Naive B cell (primary cell): Measurements from ENCODE around the gene DGKQ. TPM values are rescaled to one million over a fixed set of nuclear protein-coding genes. Genes with fewer than 3 reads are reported as not detected.
A peak's percentile ranks its signal among the peaks of the same experiment; 100 is the strongest.

Experiments used
- ATAC-seq, 2 donors: fragments of 150-1000 bp; cut with Tn5 transposase; 2 replicates each; pipeline ENCODE4 v1.10.0; 2021; ENCODE audit warnings: low read depth in 2 of 2, mild to moderate bottlenecking in 2 of 2, moderate library complexity in 2 of 2
- DNase-seq: peaks from one replicate; pipeline ENCODE4 v3.0.0; 2022
- H3K27ac Mint-ChIP-seq, 6 donors: one replicate each; pipeline ENCODE4 v1.8.0; 2020 to 2022; ENCODE audit warnings: mild to moderate bottlenecking in 6 of 6, mixed read lengths in 6 of 6, moderate library complexity in 5 of 6, inconsistent platforms in 2 of 6
- H3K27me3 Mint-ChIP-seq, 3 donors: one replicate each; pipeline ENCODE4 v1.8.0; 2021 to 2022; ENCODE audit warnings: mixed read lengths in 3 of 3, mild to moderate bottlenecking in 1 of 3
- H3K36me3 Mint-ChIP-seq, 2 donors: one replicate each; pipeline ENCODE4 v1.8.0; 2020 to 2022; ENCODE audit warnings: mixed read lengths in 2 of 2, inconsistent platforms in 1 of 2, mild to moderate bottlenecking in 1 of 2
- H3K4me1 Mint-ChIP-seq, 3 donors: one replicate each; pipeline ENCODE4 v1.8.0; 2020 to 2022; ENCODE audit warnings: mixed read lengths in 3 of 3, inconsistent platforms in 1 of 3, mild to moderate bottlenecking in 1 of 3, moderate library complexity in 1 of 3
- H3K4me3 Mint-ChIP-seq, 8 donors: one replicate each; pipeline ENCODE4 v1.8.0; 2020 to 2022; ENCODE audit warnings: mild to moderate bottlenecking in 8 of 8, mixed read lengths in 8 of 8, moderate library complexity in 8 of 8, inconsistent platforms in 2 of 8
- H3K9me3 Mint-ChIP-seq, 7 donors: one replicate each; pipeline ENCODE4 v1.8.0; 2020 to 2022; ENCODE audit warnings: mixed read lengths in 7 of 7, mild to moderate bottlenecking in 5 of 7, inconsistent platforms in 2 of 7, moderate library complexity in 1 of 7
- polyA plus RNA-seq, 6 donors: library from polyadenylated mRNA; unstranded; fragments of 300-500 nt; fragmentation: Illumina TruSeq; gene quantifications; one replicate each; pipeline ENCODE4 v1.2.3, GENCODE V29; 2021; ENCODE audit warnings: low read depth in 6 of 6

Gene DGKQ
- polyA plus RNA-seq, 6 donors from 2014 or later: 1.6 to 11.9 (median 4.1) TPM

DNA sequence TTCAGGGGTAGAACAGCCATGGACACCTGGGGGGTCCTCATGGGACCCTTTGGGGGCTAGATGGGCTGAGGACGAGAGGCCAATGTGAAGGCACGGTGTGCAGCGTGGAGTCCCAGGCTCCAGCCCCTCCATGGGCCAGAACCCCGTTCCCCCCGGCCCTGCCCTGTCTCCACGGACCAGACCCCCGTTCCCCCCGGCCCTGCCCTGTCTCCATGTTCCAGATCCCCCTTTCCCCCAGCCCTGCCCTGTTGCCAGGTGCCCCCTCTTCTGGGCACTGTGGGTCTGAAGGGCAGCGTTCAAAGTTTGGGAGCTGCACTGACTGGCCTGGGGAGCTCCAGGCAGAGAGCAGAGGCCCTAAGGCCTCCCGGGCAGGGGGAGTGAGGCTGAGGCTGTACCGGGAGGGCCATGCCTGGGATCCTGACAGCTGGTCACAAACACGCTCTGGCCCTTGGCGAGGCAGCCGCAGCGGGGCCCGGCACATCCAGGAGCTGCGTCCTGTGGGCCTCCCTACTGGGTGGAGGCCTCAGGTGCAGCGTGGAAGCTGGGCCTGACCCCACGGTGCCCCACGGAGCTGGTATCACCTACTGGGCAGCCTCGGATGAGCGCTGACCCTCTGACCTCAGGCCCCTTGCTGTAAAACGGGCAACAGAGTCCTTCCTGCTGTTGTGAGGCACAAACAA is 8.9 kb downstream of the DGKQ start:
- no peaks in the 10 kb centered on the region for H3K27me3 Mint-ChIP-seq
- no peaks in the 10 kb centered on the region for H3K36me3 Mint-ChIP-seq
- no peak for ATAC-seq
- H3K4me3 Mint-ChIP-seq: no peak overlapping the region
- H3K4me1 Mint-ChIP-seq: no peaks in the 10 kb centered on the region
- no peak overlapping the region for H3K27ac Mint-ChIP-seq
- no peaks in the 10 kb centered on the region for H3K9me3 Mint-ChIP-seq
- no peak for DNase-seq

DNA sequence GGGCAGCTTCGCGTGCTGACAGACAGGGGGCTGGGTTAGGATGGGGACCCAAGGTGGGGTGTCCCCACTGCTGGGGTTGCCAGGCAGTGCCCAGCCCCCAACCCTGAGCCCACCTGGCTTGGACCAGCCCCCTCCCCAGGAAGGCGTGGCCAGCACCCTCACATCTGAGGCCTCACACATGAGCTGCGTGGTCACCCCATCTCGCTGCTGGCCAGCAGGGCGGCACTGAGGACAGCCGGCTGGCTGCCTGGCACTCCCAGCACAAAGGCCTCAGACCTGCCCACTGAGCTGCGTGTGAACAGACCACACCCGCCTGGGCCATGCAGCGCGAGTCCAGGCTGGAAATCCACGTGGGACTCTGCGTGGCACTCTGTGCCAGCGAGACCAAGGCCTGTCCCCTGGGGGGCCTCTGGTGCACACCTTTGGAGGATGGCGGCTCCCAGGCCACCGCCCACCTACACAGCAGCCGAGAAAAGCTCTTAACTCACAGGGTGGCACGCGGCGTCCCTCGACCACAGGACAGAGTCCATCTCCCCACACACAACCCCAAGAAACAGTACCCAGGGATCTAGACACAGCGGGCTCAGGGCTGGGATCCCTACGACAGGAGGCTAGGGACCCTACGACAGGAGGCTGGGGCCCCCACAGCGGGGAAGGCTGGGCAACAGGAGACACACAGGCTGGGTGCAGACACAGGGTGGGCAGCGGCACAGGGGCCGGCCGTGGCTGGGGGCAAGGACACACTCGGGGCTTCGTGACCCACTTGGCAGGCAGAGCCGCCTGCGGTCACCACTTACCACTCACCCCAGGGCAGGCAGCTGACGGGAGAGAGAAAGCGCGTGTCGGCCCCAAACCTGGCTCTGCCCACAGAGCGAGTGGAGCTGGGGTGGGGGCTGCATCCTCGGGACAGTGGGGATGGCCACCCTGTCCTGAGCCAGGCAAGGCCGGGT is 9.8 kb downstream of the DGKQ start:
- no peaks in the 10 kb centered on the region for H3K4me1 Mint-ChIP-seq
- no peaks in the 10 kb centered on the region for H3K9me3 Mint-ChIP-seq
- H3K27me3 Mint-ChIP-seq: no peaks in the 10 kb centered on the region
- ATAC-seq: no peak
- H3K4me3 Mint-ChIP-seq: no peak overlapping the region
- no peaks in the 10 kb centered on the region for H3K36me3 Mint-ChIP-seq
- DNase-seq: no peak
- no peak overlapping the region for H3K27ac Mint-ChIP-seq

DNA sequence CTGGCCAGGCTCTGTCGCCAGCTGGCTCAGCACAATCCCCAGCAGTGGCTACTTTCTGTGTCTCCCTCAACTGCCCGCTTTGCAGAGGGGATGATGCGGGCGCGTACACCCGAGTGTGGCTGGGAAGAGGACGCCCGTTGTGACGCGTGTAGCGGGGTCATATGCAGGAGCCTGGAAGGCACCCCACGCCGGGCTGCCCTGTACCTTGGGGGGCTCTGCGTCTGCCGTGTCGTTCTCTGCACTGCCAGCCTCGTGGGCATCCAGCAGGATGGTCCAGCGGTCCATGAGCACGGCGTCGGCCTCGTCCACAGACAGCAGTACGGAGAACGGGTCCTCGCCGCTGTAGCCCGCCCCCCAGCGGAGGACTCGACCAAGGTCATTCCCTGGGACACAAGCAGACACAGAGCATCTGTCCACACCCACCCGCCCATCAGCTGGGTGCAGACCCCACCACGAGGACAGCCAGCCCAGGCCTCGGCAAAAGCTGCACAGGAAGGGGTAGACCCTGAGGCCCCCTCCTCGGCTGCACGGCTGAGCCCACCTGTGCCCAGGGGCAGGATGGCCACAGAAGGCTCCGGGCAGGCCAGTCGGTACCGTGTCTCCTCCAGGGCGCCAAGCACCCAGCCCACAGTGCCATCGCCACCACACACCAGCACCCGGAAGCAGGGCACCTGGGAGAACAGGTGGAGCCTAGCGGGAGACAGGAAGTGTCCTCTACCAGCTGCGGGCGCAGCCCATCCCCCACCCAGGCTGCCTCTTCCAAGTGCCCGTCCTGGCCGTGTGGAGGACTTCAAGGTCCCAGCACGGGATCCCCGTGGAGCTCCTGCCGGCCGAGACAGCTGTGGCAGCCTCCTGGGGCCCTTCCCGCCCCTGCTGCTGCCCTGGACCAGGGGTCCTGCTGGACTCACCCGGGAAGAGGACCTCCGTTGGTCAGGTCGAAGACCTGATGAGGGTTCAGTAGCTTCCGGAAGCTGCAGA is 10.8 kb downstream of the DGKQ start:
- Mint-ChIP-seq H3K27ac (no peak overlapping the region), H3K4me3 (no peak overlapping the region), H3K9me3 (no peaks in the 10 kb centered on the region), H3K36me3 (no peaks in the 10 kb centered on the region), H3K4me1 (no peaks in the 10 kb centered on the region), H3K27me3 (no peaks in the 10 kb centered on the region)
- ATAC-seq (no peak), DNase-seq (no peak)

DNA sequence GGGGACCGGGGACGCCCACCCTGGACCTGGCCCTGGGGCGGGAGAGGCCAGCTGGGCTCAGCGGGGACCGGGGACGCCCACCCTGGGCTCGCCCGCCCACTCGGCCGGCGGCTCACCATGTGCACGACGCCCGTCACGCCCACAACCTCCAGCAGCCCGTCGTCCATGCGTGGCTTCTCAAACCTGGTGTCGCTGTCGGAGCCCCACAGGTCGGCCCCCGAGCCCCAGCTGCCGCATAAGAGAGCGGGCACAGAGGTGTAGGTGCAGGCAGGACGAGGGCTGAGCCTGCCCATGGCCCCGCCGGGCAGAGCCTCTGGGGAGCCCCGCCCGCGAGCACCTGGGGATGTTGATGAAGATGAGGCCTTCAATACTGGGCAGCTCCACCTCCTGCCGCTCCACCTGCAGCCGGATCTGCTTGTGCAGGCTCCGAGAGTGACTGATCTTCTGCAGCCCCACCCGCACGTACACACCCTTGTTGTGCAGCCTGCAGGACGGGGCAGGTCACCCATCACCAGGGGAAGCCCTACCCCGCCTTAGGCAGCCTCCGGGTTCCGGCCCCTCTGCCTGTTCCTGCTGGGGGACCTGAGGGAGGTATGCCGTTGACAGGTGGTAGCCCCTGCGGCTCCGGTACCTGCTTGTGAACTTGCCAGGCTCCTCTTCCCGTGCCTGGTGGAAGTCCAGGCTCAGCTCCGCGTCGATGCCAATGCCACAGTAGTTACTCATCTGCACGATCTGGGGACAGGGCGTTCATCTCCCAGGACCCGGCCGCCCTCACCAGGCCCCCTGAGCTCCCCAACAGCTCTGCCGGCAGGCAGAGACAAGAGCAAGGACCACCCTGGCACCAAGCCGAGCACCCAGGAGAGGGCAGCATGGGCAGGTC is 11.8 kb downstream of the DGKQ start:
- peak in 1 of 2 donors; percentile 32 for ATAC-seq

DNA sequence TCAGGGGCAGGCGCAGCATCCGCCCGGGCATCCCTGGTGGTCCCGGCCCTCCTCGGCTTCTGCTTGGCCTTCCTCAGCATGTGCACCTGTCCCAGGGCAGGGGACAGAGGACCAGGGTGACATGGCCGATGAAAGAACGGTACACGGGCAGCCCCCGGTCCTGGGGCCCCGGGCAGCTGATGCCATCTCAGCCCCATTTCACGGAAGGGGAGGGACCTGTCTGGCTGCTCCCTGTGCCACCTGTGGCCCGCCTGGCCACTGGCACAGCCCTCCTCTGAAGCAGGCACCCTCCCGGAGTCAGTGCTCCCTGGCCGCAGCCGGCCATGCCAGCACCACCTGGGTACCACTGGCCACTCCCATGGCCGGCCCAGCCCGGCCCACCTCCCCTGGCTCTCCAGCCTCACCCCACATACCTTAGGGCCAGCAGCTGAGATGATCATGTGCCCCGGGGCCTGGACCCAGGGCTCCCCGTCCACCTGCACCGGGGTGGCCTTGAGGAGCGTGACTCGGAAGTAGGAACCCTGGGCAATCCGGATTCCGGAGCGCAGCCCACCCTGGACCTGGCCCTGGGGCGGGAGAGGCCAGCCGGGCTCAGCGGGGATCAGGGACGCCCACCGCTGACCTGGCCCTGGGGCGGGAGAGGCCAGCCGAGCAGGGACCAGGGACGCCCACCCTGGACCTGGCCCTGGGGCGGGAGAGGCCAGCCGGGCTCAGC is 12.6 kb downstream of the DGKQ start:
- H3K4me3 Mint-ChIP-seq: no peak overlapping the region
- no peak overlapping the region for H3K27ac Mint-ChIP-seq
- no peaks in the 10 kb centered on the region for H3K27me3 Mint-ChIP-seq
- H3K4me1 Mint-ChIP-seq: peaks cover 0 to 5% (median 3%) of the 10 kb centered on the region in 3 donors
- no peak for ATAC-seq
- peaks cover 0 to 8% of the 10 kb centered on the region in 2 donors for H3K36me3 Mint-ChIP-seq
- DNase-seq: no peak
- H3K9me3 Mint-ChIP-seq: no peaks in the 10 kb centered on the region

More for the DNA sequence above, 11.8 kb downstream of the DGKQ start:
- H3K36me3 Mint-ChIP-seq: peaks cover 0 to 4% of the 10 kb centered on the region in 2 donors
- H3K4me3 Mint-ChIP-seq: no peak overlapping the region
- no peak for DNase-seq
- H3K9me3 Mint-ChIP-seq: no peaks in the 10 kb centered on the region
- peaks cover 0 to 3% (median 2%) of the 10 kb centered on the region in 3 donors for H3K4me1 Mint-ChIP-seq
- no peaks in the 10 kb centered on the region for H3K27me3 Mint-ChIP-seq
- no peak overlapping the region for H3K27ac Mint-ChIP-seq

DNA sequence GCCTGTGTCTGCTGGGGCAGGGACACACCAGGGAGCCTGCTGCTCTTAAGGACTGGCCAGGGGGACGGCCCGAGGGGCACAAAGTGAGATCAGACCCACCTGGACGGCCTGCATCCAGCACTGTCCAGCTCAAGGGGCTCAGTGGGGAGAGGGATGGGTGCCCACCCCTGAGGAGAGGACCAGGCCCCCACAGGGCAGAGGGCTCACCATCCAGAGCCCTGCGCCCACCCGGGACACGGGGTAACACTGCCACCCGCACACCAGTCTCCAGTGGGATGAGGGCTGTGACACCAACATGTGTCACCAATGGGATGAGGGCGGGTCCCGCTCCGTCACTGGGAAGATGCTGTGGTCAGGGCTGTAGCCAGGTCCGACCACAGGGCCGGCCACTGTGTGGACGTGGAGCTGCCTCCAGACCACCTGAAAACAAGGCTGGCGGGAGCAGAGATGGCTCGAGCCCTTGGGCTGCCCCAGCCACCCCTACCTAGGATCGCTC is 13.2 kb downstream of the DGKQ start:
- DNase-seq (no peak), ATAC-seq (no peak)
- no peaks in the 10 kb centered on the region for H3K9me3 Mint-ChIP-seq
- peaks cover 0 to 8% of the 10 kb centered on the region in 2 donors for H3K36me3 Mint-ChIP-seq
- H3K4me1 Mint-ChIP-seq: peaks cover 0 to 5% (median 3%) of the 10 kb centered on the region in 3 donors
- no peak overlapping the region for H3K4me3 Mint-ChIP-seq
- H3K27ac Mint-ChIP-seq: no peak overlapping the region
- no peaks in the 10 kb centered on the region for H3K27me3 Mint-ChIP-seq

DNA sequence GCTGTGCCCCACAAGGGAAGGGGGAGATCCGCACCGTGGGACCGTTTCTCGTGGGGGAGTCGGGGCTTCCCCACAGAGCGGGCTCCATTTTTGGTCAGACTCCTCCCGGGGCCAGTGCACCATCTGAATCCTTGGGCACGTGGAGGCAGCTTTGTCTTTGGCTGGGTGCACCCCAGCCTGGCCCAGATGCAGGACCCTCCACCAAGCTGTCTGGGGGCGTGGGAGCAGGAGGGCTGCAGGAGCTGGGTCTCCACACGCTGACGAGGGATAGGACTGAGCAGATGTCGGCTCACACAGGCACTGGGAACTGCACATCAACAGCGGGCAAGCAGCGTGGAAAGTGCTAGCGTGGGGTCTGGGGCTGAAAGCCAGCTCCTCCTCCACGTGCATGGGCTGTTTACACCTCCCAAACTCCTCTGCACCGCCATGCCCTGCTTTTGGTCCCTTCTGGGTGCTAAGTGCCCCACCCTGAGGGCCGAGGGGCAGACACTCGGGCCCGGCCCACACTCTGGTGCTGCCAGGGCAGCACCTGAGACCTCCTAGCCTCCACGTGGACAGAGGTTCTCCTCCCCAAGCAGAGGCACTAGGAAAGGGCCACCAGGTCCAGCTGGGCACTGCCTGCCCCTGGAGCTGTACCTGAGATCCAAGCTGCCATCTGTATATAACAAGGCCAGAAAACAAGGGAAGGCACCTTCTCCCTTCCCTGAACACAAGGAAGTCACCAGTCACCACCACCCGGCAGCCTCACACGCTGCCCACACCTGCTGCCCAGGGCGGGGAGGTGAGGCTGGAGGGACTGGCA is 13.8 kb downstream of the DGKQ start:
- no peak for ATAC-seq
- Mint-ChIP-seq H3K36me3 (peaks cover 0 to 10% of the 10 kb centered on the region in 2 donors), H3K27ac (no peak overlapping the region)

DNA sequence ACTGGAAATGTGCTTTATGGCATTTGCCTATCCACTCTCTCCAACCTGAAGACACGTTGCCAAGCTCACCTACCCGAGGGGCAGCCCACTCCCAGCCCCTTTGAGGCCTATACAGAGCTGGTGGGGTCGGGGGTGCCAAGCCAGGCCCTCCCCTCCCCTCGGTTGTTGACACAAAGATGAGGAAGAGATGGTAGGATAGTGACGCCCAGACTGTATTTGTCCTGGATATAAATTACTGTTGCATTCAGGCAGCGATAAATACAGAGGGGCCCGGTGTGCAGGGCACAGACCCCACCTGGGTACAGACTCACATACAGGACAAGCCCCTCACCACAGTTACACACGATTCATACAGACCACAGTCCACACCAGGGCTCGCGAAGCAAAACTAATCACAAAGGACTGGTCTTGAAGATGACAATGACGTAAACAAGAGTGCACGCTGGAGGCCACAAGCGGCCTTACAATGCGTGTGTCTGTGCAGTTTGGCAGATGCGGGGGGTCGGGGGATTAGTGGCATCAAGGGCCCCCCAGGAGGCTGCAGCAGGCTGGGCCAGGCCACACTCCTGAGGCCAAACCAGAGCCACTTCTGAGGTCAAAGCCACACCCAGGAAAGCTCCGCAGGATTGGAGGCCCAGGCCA is 14.6 kb downstream of the DGKQ start:
- no peaks in the 10 kb centered on the region for H3K27me3 Mint-ChIP-seq
- H3K4me1 Mint-ChIP-seq: peaks cover 0 to 5% (median 3%) of the 10 kb centered on the region in 3 donors
- H3K4me3 Mint-ChIP-seq: no peak overlapping the region
- DNase-seq (no peak), ATAC-seq (no peak)
- H3K9me3 Mint-ChIP-seq: no peaks in the 10 kb centered on the region
- peaks cover 0 to 17% of the 10 kb centered on the region in 2 donors for H3K36me3 Mint-ChIP-seq
- no peak overlapping the region for H3K27ac Mint-ChIP-seq

More for the DNA sequence above, 13.8 kb downstream of the DGKQ start:
- no peak for DNase-seq
- Mint-ChIP-seq H3K9me3 (no peaks in the 10 kb centered on the region), H3K4me1 (peaks cover 0 to 5% (median 3%) of the 10 kb centered on the region in 3 donors), H3K4me3 (peak overlapping the region in 1 of 8 donors; percentile 47), H3K27me3 (no peaks in the 10 kb centered on the region)

DNA sequence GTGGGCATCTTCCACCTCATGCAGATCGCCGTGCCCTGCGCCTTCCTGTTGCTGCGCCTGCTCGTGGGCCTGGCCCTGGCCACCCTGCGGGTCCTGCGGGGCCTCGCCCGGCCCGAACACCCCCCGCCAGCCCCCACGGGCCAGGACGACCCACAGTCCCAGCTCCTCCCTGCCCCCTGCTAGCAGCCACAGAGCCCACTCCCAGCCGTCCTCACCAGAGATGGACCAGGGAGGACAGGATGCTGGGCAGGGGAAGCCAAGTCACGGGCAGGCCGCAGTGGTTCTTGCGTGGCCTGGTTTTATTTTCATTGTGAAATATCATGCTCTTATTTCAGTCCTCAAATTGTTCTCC is 15.1 kb downstream of the DGKQ start:
- Mint-ChIP-seq H3K4me1 (peaks cover 0 to 5% (median 5%) of the 10 kb centered on the region in 3 donors), H3K27me3 (no peaks in the 10 kb centered on the region), H3K36me3 (peaks cover 0 to 17% of the 10 kb centered on the region in 2 donors), H3K4me3 (no peak overlapping the region), H3K9me3 (no peaks in the 10 kb centered on the region), H3K27ac (peak overlapping the region in 1 of 6 donors; percentile 24)
- no peak for ATAC-seq
- no peak for DNase-seq

DNA sequence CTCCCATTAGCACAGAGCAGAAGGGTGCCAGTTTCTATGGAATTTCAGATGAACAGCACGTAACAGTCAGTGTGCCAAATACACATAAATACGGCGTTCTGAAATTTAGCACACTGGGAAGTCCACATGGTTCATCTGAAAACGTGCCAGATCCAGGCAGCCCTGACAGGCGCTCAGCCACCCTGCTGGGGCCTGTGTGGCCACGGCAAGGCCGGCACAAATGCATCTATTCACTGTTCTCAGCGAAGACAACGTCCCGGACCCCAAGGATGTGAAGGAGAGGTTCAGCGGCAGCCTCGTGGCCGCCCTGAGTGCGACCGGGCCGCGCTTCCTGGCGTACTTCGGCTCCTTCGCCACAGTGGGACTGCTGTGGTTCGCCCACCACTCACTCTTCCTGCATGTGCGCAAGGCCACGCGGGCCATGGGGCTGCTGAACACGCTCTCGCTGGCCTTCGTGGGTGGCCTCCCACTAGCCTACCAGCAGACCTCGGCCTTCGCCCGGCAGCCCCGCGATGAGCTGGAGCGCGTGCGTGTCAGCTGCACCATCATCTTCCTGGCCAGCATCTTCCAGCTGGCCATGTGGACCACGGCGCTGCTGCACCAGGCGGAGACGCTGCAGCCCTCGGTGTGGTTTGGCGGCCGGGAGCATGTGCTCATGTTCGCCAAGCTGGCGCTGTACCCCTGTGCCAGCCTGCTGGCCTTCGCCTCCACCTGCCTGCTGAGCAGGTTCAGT is 15.6 kb downstream of the DGKQ start:
- Mint-ChIP-seq H3K36me3 (peaks cover 0 to 17% of the 10 kb centered on the region in 2 donors), H3K4me3 (peak overlapping the region in 1 of 8 donors; percentile 66), H3K4me1 (peaks cover 0 to 7% (median 5%) of the 10 kb centered on the region in 3 donors), H3K9me3 (no peaks in the 10 kb centered on the region), H3K27ac (peak overlapping the region in 1 of 6 donors; percentile 88), H3K27me3 (no peaks in the 10 kb centered on the region)
- DNase-seq (no peak), ATAC-seq (no peak)
